HEK293 (cell line): ENCODE results near the gene ZNF550.

ENCODE experiments used
- BCL11B ChIP-seq: fragments of 450-650 bp; formaldehyde crosslinking; IDR thresholded peaks from 2 replicates; pipeline ENCODE4 v1.5.1; 2016; ENCODE audit warnings: low read depth, missing biosample characterization, missing genetic modification characterization
- GLI4 ChIP-seq: fragments of 450-650 bp; formaldehyde crosslinking; IDR thresholded peaks from 2 replicates; pipeline ENCODE4 v1.5.1; 2016; ENCODE audit warnings: missing biosample characterization, missing genetic modification characterization
- GLIS2 ChIP-seq: fragments of 450-650 bp; formaldehyde crosslinking; IDR thresholded peaks from 2 replicates; pipeline ENCODE4 v1.5.1; 2016; ENCODE audit warnings: missing biosample characterization, missing genetic modification characterization
- HIC1 ChIP-seq: fragments of 450-650 bp; formaldehyde crosslinking; IDR thresholded peaks from 2 replicates; pipeline ENCODE4 v1.5.1; 2016; ENCODE audit warnings: missing biosample characterization, missing genetic modification characterization
- HOXC10 ChIP-seq: sonication (generic); formaldehyde crosslinking; IDR thresholded peaks from 2 replicates; pipeline ENCODE4 v1.8.1; 2023; ENCODE audit warnings: mild to moderate bottlenecking, missing genetic modification reagents
- MEIS1 ChIP-seq: sonication (generic); formaldehyde crosslinking; IDR thresholded peaks from 2 replicates; pipeline ENCODE4 v1.8.1; 2022; ENCODE audit warnings: missing genetic modification reagents, mild to moderate bottlenecking, borderline replicate concordance
- MZF1 ChIP-seq: fragments of 450-650 bp; formaldehyde crosslinking; IDR thresholded peaks from 2 replicates; pipeline ENCODE4 v1.5.1; 2017; ENCODE audit warnings: missing biosample characterization, missing genetic modification characterization, borderline replicate concordance
- PRDM1 ChIP-seq: fragments of 450-650 bp; formaldehyde crosslinking; IDR thresholded peaks from 2 replicates; pipeline ENCODE4; 2016; ENCODE audit warnings: missing biosample characterization, missing genetic modification characterization
- WT1 ChIP-seq: fragments of 450-650 bp; formaldehyde crosslinking; IDR thresholded peaks from 2 replicates; pipeline ENCODE4 v1.5.1; 2016; ENCODE audit warnings: missing biosample characterization, missing genetic modification characterization
- YY2 ChIP-seq: fragments of 450-650 bp; formaldehyde crosslinking; IDR thresholded peaks from 2 replicates; pipeline ENCODE4 v1.5.1; 2016; ENCODE audit warnings: missing biosample characterization, missing genetic modification characterization
- ZBTB48 ChIP-seq: fragments of 450-650 bp; formaldehyde crosslinking; IDR thresholded peaks from 2 replicates; pipeline ENCODE4 v1.5.1; 2016; ENCODE audit warnings: missing biosample characterization, missing genetic modification characterization
- ZFHX2 ChIP-seq: fragments of 450-650 bp; formaldehyde crosslinking; conservative IDR thresholded peaks from 2 replicates; pipeline ENCODE4 v1.5.1; 2016; ENCODE audit warnings: missing biosample characterization, missing genetic modification characterization
- ZFP3 ChIP-seq: fragments of 450-650 bp; formaldehyde crosslinking; IDR thresholded peaks from 2 replicates; pipeline ENCODE4 v1.5.1; 2016; ENCODE audit warnings: low read depth, missing biosample characterization, missing genetic modification characterization
- ZNF114 ChIP-seq: fragments of 450-650 bp; formaldehyde crosslinking; IDR thresholded peaks from 2 replicates; pipeline ENCODE4 v1.5.0; 2017; ENCODE audit warnings: missing biosample characterization, missing genetic modification characterization
- ZNF140 ChIP-seq: fragments of 450-650 bp; formaldehyde crosslinking; IDR thresholded peaks from 2 replicates; pipeline ENCODE4 v1.5.1; 2016; ENCODE audit warnings: missing biosample characterization, missing genetic modification characterization
- ZNF223 ChIP-seq: fragments of 450-650 bp; formaldehyde crosslinking; IDR thresholded peaks from 2 replicates; pipeline ENCODE4 v1.5.1; 2016; ENCODE audit warnings: missing biosample characterization, missing genetic modification characterization
- ZNF274 ChIP-seq, 2 experiments: fragments of 200-500 bp in 1 of 2; fragments of 450-650 bp in 1 of 2; sonication (Bioruptor generic) in 1 of 2; formaldehyde crosslinking in 1 of 2; IDR thresholded peaks; 2 replicates each; pipeline versions ENCODE4 v1.5.1 to v1.6.1; 2014 to 2016; ENCODE audit warnings: borderline replicate concordance in 1 of 2, inconsistent platforms in 1 of 2, low read length in 1 of 2, missing biosample characterization in 1 of 2, missing genetic modification characterization in 1 of 2
- ZNF394 ChIP-seq: fragments of 450-650 bp; formaldehyde crosslinking; IDR thresholded peaks from 2 replicates; pipeline ENCODE4 v1.5.1; 2016; ENCODE audit warnings: missing biosample characterization, missing genetic modification characterization, mild to moderate bottlenecking, moderate library complexity, borderline replicate concordance
- ZNF426 ChIP-seq: fragments of 450-650 bp; formaldehyde crosslinking; IDR thresholded peaks from 2 replicates; pipeline ENCODE4 v1.5.1; 2017; ENCODE audit warnings: missing biosample characterization, missing genetic modification characterization, mild to moderate bottlenecking, inconsistent platforms, moderate library complexity
- ZNF449 ChIP-seq: fragments of 450-650 bp; formaldehyde crosslinking; IDR thresholded peaks from 2 replicates; pipeline ENCODE4 v1.5.1; 2017; ENCODE audit warnings: missing biosample characterization, mild to moderate bottlenecking, missing genetic modification characterization, moderate library complexity
- ZNF510 ChIP-seq: fragments of 450-650 bp; formaldehyde crosslinking; IDR thresholded peaks from 2 replicates; pipeline ENCODE4 v1.5.1; 2018; ENCODE audit warnings: mild to moderate bottlenecking, missing genetic modification characterization, missing biosample characterization; ENCODE audit not compliant: insufficient replicate concordance
- ZNF513 ChIP-seq: fragments of 450-650 bp; IDR thresholded peaks from 2 replicates; pipeline ENCODE4 v1.5.1; 2018; ENCODE audit warnings: missing biosample characterization, missing genetic modification characterization
- ZNF555 ChIP-seq: fragments of 450-650 bp; formaldehyde crosslinking; conservative IDR thresholded peaks from 2 replicates; pipeline ENCODE4 v1.5.1; 2017; ENCODE audit warnings: missing biosample characterization, mild to moderate bottlenecking, missing genetic modification characterization, inconsistent platforms
- ZNF558 ChIP-seq: fragments of 450-650 bp; formaldehyde crosslinking; IDR thresholded peaks from 2 replicates; pipeline ENCODE4 v1.5.1; 2016; ENCODE audit warnings: missing biosample characterization, missing genetic modification characterization
- ZNF561 ChIP-seq: fragments of 450-650 bp; IDR thresholded peaks from 2 replicates; pipeline ENCODE4 v1.5.1; 2018; ENCODE audit warnings: missing biosample characterization, missing genetic modification characterization, borderline replicate concordance
- ZNF629 ChIP-seq: fragments of 450-650 bp; formaldehyde crosslinking; IDR thresholded peaks from 2 replicates; pipeline ENCODE4 v1.5.1; 2017; ENCODE audit warnings: missing biosample characterization, missing genetic modification characterization
- ZNF707 ChIP-seq: fragments of 450-650 bp; formaldehyde crosslinking; IDR thresholded peaks from 2 replicates; pipeline ENCODE4 v1.5.1; 2016; ENCODE audit warnings: missing biosample characterization, missing genetic modification characterization
- ZNF785 ChIP-seq: fragments of 450-650 bp; formaldehyde crosslinking; IDR thresholded peaks from 2 replicates; pipeline ENCODE4 v1.5.1; 2016; ENCODE audit warnings: missing biosample characterization, missing genetic modification characterization
- ZNF843 ChIP-seq: fragments of 450-650 bp; formaldehyde crosslinking; IDR thresholded peaks from 2 replicates; pipeline ENCODE4 v1.5.1; 2016; ENCODE audit warnings: missing biosample characterization, missing genetic modification characterization
- ZSCAN5A ChIP-seq: fragments of 450-650 bp; formaldehyde crosslinking; IDR thresholded peaks from 2 replicates; pipeline ENCODE4 v1.5.1; 2016; ENCODE audit warnings: missing biosample characterization, missing genetic modification characterization
- ZXDB ChIP-seq: fragments of 450-650 bp; formaldehyde crosslinking; IDR thresholded peaks from 2 replicates; pipeline ENCODE4 v1.5.1; 2016; ENCODE audit warnings: missing biosample characterization, missing genetic modification characterization

ZNF550 gene

GRCh38 chr19:57578487-57579205, 19.0 kb upstream of the ZNF550 start, which contains the start of gene ZNF416 (continued):
- TF ChIP-seq ZNF140 (no peak), ZNF449 (no peak), GLIS2 (no peak), ZNF561 (tag by site-specific recombination) (peak; percentile 74; the same call in 1 of the 2 replicates), ZNF785 (tag by site-specific recombination) (no peak), PRDM1 (tag by site-specific recombination) (no peak), ZNF394 (no peak), HOXC10 (CRISPR knock-in tag) (peak; percentile 79; the same call in 1 of the 2 replicates), ZNF274 (IDR thresholded peaks at IDR 0.05; ENCODE audit: low read length) (no peak), ZNF274 (tag by site-specific recombination; IDR thresholded peaks at IDR 0.05; ENCODE audit: borderline replicate concordance) (no peak), YY2 (tag by site-specific recombination) (peak; percentile 55), ZNF114 (no peak), ZNF510 (tag by site-specific recombination) (no peak), ZFHX2 (tag by site-specific recombination) (peak; percentile 53), MZF1 (tag by site-specific recombination) (peak; percentile 13; the same call in 1 of the 2 replicates), ZNF707 (tag by site-specific recombination) (no peak), ZSCAN5A (tag by site-specific recombination) (no peak), ZXDB (tag by site-specific recombination) (peak; percentile 55), ZFP3 (no peak), HIC1 (tag by site-specific recombination) (peak; percentile 69; the same call in 1 of the 2 replicates), ZBTB48 (tag by site-specific recombination) (peak; percentile 34; the same call in 1 of the 2 replicates), WT1 (tag by site-specific recombination) (no peak), ZNF555 (tag by site-specific recombination) (no peak), GLI4 (tag by site-specific recombination) (no peak), MEIS1 (CRISPR knock-in tag) (no peak), ZNF513 (tag by site-specific recombination) (no peak), ZNF843 (tag by site-specific recombination) (no peak), ZNF426 (tag by site-specific recombination) (no peak), ZNF223 (tag by site-specific recombination) (no peak), BCL11B (no peak), ZNF558 (tag by site-specific recombination) (peak; percentile 12; the same call in 1 of the 2 replicates), ZNF629 (tag by site-specific recombination) (peak; percentile 11; the same call in 1 of the 2 replicates)
